Stimulated activated CD4-positive, alpha-beta T cell treated with anti-CD3 and anti-CD28 coated beads, Interleukin-12 subunit alpha, Interleukin-12 subunit beta, amount 100 ng/mL, for 24 hours (primary cell): ENCODE results near the gene ADAMTS4.
A peak's percentile ranks its signal among the peaks of the same experiment; 100 is the strongest.

Experiments
- DNase-seq, 2 experiments: peaks; one replicate each; pipeline ENCODE4 v3.0.0-alpha.2; 2020; ENCODE audit warnings: low read depth in 2 of 2

ADAMTS4 gene

DNA sequence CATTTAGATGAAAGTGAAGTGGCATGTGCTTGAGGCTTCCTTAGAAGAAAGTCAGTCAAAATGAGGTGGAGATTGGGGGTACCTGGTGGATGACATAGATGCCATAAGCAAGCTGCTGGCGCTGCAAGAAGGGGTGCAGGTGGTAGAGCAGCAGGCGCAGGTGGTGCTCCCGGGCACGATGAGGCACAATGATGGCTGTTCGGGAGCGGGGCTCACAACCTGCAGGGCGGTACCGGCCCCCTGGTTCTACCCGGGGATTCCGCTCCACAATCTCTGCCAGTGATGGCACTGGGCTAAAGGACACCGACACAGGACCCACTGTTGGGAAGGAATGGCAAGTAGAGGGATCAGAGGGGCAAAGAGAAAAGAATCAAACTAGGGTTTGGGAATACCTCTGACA lies 23.9 kb downstream of the ADAMTS4 start:
- DNase-seq, result no peak

DNA sequence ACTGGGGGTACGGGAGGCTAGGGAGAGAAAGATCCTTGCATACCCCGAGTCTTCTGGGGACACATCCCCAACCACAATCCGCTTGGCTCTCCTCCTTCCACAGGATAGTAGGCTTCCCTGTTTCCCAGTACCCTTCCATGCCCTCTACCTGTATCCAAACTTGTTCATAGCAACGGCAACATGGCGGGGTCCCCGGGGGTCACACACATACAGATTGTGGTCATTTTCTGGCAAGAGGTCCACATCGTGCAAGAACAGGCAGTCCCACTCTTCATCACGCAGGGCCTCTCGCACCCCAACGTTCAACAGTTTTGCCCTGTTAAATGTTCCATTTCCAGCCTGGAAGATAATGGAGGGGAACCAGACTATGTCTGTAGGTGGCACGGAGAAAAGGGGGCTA lies 25.1 kb downstream of the ADAMTS4 start:
- DNase-seq, result no peak

DNA sequence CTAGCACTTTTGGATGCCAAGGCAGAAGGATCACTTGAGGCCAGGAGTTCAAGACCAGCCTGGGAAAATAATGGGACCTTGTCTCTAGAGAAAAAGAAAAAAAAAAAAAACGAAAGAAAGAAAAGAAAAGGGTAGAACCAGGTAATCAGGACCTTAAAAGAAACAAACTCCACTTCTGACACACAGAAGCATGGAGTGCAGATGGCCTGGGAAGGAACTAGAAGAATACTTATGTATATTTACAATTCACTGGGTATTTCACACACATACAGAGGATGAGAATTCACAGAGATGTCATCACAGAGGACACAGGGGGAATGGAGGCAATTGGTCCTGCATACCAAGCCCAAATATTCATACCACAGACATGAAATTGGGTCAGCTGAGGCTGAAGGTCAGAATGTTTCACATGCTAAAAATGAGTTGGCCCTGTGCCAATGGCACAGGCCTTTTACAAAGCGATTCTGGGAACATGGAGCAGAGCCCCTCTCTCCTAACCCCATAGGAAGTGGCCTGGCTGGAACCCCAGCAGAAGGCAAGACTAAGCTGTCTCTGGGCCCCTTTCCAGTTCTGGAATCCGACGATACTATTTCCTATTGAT lies 26.0 kb downstream of the ADAMTS4 start:
- no peak for DNase-seq

DNA sequence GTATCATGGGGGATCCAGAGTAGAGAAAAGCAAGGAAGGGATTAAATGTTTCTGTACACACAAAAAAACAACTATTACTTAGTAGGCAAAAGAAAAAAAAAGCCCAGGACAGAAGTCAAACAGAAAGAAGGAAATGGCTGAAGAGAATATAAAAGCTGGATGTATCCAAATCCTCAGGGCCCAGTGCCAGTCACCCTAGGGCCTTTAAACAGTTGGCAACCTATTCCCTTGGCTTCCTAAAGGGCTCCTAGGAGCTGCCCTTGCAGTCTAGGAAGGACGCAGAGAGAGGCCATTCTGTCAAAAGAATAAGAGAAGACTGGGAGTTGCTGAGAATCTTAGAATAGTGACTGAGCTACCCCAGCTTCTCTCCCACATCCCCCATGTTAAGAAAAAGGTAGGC lies 26.5 kb downstream of the ADAMTS4 start:
- no peak for DNase-seq

DNA sequence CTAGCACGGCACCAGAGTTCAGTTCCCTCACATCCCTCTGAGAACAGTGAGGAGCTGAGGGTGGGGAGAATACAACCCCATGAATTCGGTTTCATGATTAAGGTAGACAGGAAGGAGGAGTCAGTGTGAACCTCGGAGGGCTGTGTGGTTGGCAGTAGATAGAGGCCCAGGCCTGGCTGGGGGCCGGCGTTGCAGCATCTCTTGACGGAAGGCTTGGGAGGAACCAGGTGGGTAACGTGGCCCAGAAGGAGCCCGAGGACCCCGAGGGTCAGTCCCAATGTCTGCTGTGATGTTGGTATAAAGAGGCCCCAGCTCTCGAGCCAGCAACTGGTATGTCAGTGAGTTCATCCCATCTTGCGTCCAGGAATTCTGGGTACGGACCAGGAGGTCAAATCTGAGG lies 27.2 kb downstream of the ADAMTS4 start:
- DNase-seq, result no peak

DNA sequence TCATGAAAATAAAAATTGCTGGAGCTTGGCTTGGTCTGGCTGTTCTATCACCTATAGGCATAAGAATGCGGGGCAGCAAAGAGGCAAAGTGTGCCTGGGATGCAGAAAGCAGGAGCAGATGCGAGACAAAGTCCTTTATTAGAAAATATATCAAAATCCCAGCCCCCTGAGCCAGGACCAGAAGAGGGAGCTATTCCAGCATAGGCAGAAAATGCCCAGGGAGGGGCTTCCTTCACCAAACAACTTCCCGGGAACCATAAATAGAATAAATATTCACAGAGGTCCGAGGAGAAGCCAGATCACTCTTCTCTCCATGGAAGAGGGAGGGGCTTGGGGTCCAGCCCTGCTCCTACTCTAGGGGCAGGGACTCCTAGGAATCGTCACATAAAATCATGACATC lies 27.7 kb downstream of the ADAMTS4 start:
- DNase-seq, result no peak

DNA sequence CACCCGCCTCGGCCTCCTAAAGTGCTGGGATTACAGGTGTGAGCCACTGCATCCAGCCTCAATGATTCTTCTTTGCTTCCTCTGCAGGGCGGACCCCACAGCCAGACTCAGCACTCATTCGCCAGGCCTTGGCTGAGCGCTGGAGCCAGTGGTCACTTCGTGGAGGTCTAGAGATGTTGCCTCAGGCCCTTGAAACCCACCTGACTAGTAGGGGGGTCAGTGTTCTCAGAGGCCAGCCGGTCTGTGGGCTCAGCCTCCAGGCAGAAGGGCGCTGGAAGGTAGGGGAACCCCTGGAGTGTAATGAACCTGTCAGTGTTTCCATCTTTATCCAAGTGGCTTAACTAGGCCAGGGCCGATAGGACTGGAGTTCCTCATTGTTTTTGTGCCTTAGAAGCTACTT lies 29.9 kb downstream of the ADAMTS4 start:
- no peak for DNase-seq

DNA sequence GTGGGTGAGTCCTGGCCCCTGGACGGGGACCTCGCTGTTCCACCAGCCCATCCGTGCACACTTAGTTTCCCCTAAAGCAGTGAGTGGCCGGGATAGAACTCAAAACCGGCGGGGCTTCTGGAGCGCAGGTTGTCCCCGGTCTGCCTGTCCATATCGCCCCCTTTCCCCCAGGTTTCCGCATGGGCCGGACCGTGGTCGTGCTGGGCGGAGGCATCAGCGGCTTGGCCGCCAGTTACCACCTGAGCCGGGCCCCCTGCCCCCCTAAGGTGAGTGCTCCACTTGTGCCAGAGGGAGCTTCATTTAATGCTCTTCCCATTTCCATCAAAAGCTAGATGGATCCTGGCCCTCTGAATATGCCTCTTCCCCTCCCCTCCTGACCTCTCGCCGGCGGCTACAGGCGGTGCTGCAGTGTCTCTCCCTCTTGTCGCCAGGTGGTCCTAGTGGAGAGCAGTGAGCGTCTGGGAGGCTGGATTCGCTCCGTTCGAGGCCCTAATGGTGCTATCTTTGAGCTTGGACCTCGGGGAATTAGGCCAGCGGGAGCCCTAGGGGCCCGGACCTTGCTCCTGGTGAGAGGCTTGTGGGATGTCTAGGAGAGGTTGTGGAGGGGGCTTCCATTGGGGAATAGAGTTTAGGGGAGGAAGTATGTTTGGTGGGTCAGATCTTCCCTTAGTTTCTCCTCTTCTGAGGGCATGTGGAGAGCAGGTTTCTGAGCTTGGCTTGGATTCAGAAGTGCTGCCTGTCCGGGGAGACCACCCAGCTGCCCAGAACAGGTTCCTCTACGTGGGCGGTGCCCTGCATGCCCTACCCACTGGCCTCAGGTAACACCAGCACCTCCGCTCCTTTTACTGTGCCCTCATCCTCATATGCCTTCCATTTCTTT lies 31.9 kb downstream of the ADAMTS4 start:
- no peak for DNase-seq

DNA sequence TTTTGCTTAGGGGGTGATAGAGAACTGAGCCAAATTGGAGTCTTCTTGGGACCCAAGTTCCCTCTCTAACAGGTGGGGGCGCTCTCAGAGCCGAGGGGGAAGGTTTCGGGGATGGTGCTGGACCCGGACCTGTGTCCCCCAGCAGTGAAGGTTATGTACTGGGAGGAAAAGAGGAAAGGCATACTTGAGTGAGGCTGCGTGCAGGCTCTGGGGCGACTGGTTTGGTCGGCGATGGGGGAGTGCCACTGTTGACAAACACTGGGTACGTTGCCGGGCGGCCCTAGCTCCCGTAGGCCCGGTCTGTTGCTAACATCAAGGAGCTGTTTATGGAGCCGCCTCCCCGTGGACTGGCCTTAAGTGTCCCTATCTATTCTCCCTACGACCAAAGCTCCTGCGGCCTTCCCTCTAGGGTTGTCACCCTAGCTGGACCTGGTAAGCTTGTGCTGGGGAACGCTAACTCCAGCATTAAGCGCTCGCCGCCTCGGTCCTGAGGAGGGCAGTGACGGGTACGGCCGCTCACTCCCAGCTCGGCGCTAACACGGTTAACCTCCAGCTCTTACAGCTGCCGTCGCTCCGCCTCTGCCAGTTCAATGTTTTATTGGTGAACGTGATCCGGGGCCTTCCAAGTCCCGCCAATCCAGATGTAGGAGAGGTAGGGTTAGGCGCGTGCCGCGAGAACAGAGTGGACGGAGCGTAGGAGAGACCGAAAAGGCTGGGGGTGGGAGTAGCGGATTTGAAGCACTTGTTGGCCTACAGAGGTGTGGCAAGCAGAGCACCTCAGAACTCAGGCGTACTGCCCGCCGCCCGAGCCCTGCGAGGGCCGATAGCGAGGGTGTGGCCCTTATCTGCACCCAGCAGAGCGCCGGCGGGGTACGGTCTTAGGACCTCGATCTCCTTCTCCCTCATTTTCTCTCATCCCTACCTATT lies 32.8 kb downstream of the ADAMTS4 start, which contains the start of gene PPOX:
TSS of gene PPOX (plus strand) at position 685 of the 927 bp plus-strand sequence. CDS start 422 bp downstream, outside the sequence.
- DNase-seq, result peak; percentile 86 to 88

DNA sequence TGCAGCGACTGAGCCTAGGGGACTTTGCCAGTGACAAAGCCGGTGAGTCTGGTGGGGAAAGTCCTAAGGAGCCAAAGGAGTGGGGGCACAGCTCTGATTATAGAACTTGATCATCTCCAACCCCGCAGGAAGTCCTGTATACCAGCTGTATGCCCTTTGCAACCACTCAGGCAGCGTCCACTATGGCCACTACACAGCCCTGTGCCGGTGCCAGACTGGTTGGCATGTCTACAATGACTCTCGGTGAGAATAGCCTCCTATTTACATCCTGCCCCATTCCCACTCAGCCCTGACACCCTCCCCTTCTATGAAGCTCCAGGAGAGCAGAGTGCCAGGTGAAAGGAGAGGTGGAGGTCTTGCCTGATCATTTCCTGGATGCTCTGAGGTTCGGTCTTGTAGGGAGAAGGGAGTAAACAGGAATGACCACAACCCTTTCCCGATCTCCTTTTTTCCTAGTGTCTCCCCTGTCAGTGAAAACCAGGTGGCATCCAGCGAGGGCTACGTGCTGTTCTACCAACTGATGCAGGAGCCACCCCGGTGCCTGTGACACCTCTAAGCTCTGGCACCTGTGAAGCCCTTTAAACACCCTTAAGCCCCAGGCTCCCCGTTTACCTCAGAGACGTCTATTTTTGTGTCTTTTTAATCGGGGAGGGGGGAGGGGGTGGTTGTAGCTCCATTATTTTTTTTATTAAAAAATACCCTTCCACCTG lies 33.8 kb downstream of the ADAMTS4 start:
- DNase-seq, result no peak

DNA sequence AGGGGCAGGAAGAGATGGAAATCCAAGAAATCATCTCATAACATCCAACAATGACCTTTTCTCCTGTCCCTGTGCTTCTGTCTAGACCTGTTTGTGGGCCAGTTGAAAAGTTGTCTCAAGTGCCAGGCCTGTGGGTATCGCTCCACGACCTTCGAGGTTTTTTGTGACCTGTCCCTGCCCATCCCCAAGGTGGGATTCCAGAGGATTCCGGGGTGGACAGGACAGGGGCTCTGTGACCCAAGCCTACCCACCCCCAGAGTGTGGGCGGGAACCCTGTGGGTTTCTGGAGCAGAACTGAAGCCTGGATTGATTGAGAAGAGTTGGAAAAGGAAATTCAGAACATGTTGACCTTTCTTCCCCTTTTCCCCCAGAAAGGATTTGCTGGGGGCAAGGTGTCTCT lies 35.1 kb downstream of the ADAMTS4 start:
- DNase-seq, result no peak

DNA sequence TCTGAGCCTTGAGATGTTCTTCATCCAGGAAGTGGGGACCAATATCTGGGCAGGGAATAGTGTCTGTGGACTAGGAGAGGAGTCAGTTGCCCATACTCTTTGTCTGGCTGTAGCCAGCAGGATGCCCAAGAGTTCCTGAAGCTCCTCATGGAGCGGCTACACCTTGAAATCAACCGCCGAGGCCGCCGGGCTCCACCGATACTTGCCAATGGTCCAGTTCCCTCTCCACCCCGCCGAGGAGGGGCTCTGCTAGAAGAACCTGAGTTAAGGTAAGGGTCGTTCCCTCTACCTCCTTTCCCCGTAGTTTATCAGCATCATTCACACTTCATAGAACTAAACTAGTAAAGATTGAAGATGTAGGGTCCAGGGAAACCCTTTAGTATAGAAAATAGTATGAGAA lies 36.0 kb downstream of the ADAMTS4 start:
- no peak for DNase-seq

DNA sequence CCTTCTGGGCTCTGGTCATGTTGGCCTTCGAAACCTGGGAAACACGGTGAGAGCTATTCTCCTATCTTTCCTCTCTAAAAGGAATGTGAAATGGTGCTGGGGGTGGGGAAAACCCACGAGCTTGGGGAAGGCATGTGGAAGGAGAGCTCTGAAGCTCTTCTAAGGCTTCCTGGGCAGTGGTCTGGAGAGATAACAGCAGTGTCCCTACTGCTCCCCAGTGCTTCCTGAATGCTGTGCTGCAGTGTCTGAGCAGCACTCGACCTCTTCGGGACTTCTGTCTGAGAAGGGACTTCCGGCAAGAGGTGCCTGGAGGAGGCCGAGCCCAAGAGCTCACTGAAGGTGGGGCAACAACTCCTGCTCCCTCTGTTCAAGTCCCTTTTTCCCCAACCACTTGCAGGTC lies 36.8 kb downstream of the ADAMTS4 start:
- DNase-seq, result no peak

DNA sequence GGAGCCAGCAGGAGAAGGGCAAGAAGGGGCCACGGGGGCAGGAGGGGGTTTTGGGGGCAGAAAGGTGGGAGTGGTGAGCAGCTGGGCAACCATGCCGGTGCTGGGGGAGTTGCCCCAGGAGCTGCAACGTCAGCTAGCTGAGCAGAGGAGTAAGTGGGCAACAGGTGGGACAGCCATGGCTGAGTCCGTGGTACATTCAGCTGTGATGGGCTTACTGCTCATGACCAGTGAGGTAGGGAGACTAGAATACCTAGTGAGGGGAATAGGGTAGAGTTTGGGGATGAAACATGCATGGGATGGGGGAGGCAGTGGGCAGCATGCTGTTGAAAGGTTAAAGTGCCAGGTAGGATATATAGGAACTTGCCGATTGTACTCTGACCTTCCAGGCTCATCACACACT lies 37.2 kb downstream of the ADAMTS4 start:
- DNase-seq, result no peak

DNA sequence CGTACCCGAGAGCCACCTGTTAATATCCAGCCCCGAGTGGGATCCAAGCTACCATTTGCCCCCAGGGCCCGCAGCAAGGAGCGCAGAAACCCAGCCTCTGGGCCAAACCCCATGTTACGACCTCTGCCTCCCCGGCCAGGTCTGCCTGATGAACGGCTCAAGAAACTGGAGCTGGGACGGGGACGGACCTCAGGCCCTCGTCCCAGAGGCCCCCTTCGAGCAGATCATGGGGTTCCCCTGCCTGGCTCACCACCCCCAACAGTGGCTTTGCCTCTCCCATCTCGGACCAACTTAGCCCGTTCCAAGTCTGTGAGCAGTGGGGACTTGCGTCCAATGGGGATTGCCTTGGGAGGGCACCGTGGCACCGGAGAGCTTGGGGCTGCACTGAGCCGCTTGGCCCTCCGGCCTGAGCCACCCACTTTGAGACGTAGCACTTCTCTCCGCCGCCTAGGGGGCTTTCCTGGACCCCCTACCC lies 38.1 kb downstream of the ADAMTS4 start:
- DNase-seq, result no peak

DNA sequence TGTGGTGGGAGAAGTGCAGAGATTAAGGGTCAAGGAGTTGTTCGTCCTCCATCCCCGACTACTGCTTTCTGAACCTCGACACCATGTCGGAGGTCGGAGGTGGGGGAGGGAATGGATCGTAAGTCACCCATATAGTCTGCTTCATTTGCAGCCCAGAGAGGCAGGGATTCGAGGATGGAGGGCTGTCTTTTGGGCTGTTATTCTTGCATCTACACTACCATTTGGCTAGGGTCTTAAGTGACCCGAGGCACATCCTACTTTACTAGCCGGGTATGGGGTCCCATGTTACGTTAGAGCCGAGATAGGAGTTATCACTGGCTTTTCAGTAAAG lies 39.0 kb downstream of the ADAMTS4 start:
- no peak for DNase-seq

DNA sequence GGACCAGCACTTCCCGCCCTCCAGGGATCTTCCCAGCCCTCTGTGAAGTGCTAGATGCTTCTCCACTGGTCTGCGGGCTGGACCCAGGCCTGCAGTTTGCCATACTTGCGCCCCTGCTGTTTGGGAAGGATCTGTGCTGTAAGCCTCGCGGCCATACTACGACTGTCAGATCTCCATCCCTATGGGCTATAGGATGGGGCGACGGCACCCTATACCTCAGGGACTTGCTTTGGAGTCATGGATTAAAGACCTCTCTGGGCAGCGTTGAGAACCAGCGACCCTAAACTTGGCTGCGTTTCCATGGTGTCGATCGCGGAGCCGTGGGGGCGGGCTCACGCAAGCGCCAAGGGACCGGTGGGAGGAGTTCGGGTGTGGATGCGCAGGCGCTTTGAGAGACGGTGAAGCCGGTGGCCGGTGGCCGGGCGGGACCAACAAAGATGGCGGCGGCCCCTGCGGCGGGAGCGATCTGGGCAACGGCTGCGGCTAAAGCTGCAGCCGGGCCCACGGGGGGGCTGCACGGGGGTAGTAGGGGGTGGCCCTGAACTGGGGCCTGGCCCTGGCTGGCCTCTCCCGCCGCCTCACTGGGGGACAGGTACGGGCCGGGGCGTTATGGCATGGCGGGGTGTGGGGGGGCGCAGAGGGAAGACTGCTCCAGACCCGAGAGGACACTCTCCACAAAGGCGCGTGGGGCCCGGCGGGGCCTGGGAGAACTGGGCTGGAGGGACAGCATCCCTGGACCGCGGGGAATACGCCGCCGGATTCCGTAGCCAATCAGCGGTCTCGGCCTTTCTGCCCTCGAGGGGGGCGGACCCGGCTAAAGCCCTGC lies 39.6 kb downstream of the ADAMTS4 start, which contains the start of gene USP21:
TSS of gene USP21 (plus strand) at position 414 of the 826 bp plus-strand sequence. CDS start 1,141 bp downstream, outside the sequence.
- peak; percentile 84 to 88 for DNase-seq

DNA sequence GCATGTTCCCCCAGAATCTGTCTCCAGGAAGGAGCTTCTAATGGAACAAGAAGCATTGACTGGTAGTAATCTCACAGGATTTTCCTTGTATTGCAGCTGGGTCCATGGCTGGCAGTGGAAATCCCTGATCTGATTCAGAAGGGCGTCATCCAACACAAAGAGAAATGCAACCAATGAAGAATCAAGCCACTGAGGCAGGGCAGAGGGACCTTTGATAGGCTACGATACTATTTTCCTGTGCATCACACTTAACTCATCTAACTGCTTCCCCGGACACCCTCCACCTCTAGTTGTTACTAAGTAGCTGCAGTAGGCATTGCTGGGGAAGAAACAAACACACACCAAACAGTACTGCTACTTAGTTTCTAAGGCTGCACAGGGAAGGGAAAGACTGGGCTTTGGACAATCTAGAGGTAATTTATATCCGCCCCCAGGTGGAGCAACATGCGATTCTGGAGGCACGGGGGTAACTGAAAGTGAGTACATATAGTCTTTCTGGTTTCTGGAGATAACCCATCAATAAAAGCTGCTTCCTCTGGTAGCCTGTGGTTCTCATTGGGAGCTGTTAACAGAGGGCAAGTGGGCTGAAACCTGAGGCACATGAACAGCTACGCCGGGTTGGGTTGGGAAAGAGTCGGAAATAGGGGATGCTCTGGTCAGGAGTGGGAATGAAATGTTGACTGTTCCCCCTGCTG lies 40.4 kb downstream of the ADAMTS4 start:
- DNase-seq, result no peak

DNA sequence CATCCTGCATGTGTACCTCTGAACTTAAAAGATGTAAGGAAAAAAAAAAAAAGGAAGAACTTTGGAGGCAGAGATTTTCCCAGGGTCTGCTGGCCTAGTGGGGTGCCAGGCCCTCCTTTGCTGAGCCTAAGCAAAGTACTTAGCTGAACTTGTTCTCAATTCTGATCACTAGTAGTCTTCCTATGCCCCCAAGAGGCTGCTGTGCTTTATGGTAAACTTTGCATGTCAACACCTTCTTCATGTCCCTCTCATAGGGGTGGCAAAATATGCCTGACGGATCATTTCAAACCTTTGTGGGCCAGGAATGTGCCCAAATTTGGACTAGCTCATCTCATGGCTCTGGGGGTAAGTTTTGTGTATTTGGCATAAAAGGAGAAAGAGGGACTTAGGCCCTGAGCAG lies 41.0 kb downstream of the ADAMTS4 start:
- DNase-seq, result no peak
